HCT116 (cell line): Measurements from ENCODE around the gene RFTN2. TPM values are rescaled to one million over a fixed set of nuclear protein-coding genes. Genes with fewer than 3 reads are reported as not detected.

Experiments used
- ATAC-seq: fragments of 200-7000 bp; cut with Tn5 transposase; 2 replicates; pipeline ENCODE4 v1.9.1; 2020; ENCODE audit warnings: mild to moderate bottlenecking, moderate library complexity
- BruUV-seq: library from RNA; stranded (reverse); fragments of 400-500 nt; replicated peaks from 2 replicates; lab custom pipeline; 2021; lab: Mats Ljungman, UMichigan
- CTCF ChIA-PET: fragments of 300-600 bp; sonication (Branson Sonifier 250); formaldehyde crosslinking; loops from one replicate; lab custom pipeline; 2021; ENCODE audit warnings: antibody characterized with exemption; lab: Charles Lee
- POLR2A ChIA-PET: fragments of 300-600, 350-600 bp; sonication (Branson Sonifier 250); formaldehyde crosslinking; loops from one replicate; lab custom pipeline; 2021; ENCODE audit warnings: antibody characterized with exemption; lab: Charles Lee
- RAD21 ChIA-PET, 2 experiments: fragments of 300-600 bp; sonication (Branson Sonifier 250); formaldehyde crosslinking; loops; one replicate each; lab custom pipeline; 2023; ENCODE audit warnings: low total read pairs in 2 of 2; ENCODE audit not compliant: uncharacterized antibody in 2 of 2, unreplicated experiment in 2 of 2, low non-redundant PET in 1 of 2; lab: Charles Lee
- DNase-seq: peaks from one replicate; pipeline ENCODE4 v3.0.0-alpha.2; 2010; ENCODE audit warnings: low read depth, low spot score
- H2AFZ ChIP-seq: fragments of 200-600 bp; shearing (Covaris generic), sonication (generic); 2 replicates; pipeline ENCODE4 v1.6.1; 2017; ENCODE audit warnings: low read depth, mixed run types, mixed read lengths, antibody characterized with exemption, low read length; ENCODE audit not compliant: poor library complexity, severe bottlenecking
- H3K27ac ChIP-seq: 2 replicates; pipeline ENCODE4 v1.5.1; 2012; ENCODE audit warnings: low read depth, low read length
- H3K27me3 ChIP-seq: fragments of 200-600 bp; sonication (generic); 2 replicates; pipeline ENCODE4 v1.6.1; 2016; ENCODE audit warnings: mixed run types, low read length, mixed read lengths; ENCODE audit not compliant: insufficient read depth
- H3K36me3 ChIP-seq, 2 experiments: fragments of 200-500 bp in 1 of 2; fragments of 200-600 bp in 1 of 2; sonication (Bioruptor generic) in 1 of 2; sonication (generic) in 1 of 2; 2 replicates each; pipeline versions ENCODE4 v1.5.1 to v1.6.1; 2014 to 2016; ENCODE audit warnings: low read length in 2 of 2, inconsistent platforms in 1 of 2, mixed read lengths in 1 of 2, mixed run types in 1 of 2; ENCODE audit not compliant: insufficient read depth in 2 of 2, control insufficient read depth in 1 of 2
- H3K4me1 ChIP-seq, 2 experiments: fragments of 200-600 bp in 1 of 2; sonication (generic) in 1 of 2; 2 replicates each; pipeline versions ENCODE4 v1.5.1 to v1.6.1; 2012 to 2017; ENCODE audit warnings: low read length in 2 of 2, inconsistent platforms in 1 of 2, mild to moderate bottlenecking in 1 of 2, mixed read lengths in 1 of 2, mixed run types in 1 of 2, moderate library complexity in 1 of 2; ENCODE audit not compliant: insufficient read depth in 2 of 2, control insufficient read depth in 1 of 2
- H3K4me2 ChIP-seq: fragments of 200-600 bp; sonication (generic); 2 replicates; pipeline ENCODE4 v1.6.1; 2017; ENCODE audit warnings: mixed run types, low read length, mixed read lengths
- H3K4me3 ChIP-seq, 2 experiments: fragments of 200-600 bp in 1 of 2; sonication (generic) in 1 of 2; replicated peaks in 1 of 2; 2 replicates each; pipeline ENCODE4 v1.5.1; 2011 to 2016; ENCODE audit warnings: low read length in 2 of 2, control low read depth in 1 of 2, low read depth in 1 of 2, mild to moderate bottlenecking in 1 of 2, mixed read lengths in 1 of 2, mixed run types in 1 of 2
- H3K79me2 ChIP-seq: fragments of 200-600 bp; sonication (generic); 2 replicates; pipeline ENCODE4 v1.6.1; 2017; ENCODE audit warnings: mild to moderate bottlenecking, mixed run types, low read length, moderate library complexity, mixed read lengths; ENCODE audit not compliant: insufficient read depth
- H3K9ac ChIP-seq: fragments of 200-600 bp; sonication (generic); 2 replicates; pipeline ENCODE4 v1.6.1; 2016; ENCODE audit warnings: low read length, mixed read lengths
- H3K9me2 ChIP-seq: fragments of 200-600 bp; sonication (generic), shearing (Covaris generic); 2 replicates; pipeline ENCODE4 v1.6.1; 2017; ENCODE audit warnings: mixed run types, mild to moderate bottlenecking, moderate library complexity; ENCODE audit not compliant: insufficient read depth
- H3K9me3 ChIP-seq, 2 experiments: fragments of 200-500 bp in 1 of 2; fragments of 200-600 bp in 1 of 2; sonication (Bioruptor generic) in 1 of 2; sonication (generic) in 1 of 2; 2 replicates each; pipeline ENCODE4 v1.6.1; 2014 to 2017; ENCODE audit warnings: low read length in 2 of 2, mixed read lengths in 2 of 2, inconsistent platforms in 1 of 2, low read depth in 1 of 2, mild to moderate bottlenecking in 1 of 2, mixed run types in 1 of 2, moderate library complexity in 1 of 2; ENCODE audit not compliant: control insufficient read depth in 1 of 2, insufficient read depth in 1 of 2
- H4K20me1 ChIP-seq: fragments of 200-600 bp; sonication (generic), shearing (Covaris generic); 2 replicates; pipeline ENCODE4 v1.6.1; 2017; ENCODE audit warnings: mixed run types, mild to moderate bottlenecking, moderate library complexity; ENCODE audit not compliant: insufficient read depth
- CEBPB ChIP-seq: IDR thresholded peaks from 2 replicates; pipeline ENCODE4 v1.6.1; 2012; ENCODE audit warnings: low read depth
- ELF1 ChIP-seq: IDR thresholded peaks from 2 replicates; pipeline ENCODE4 v1.6.1; 2012; ENCODE audit warnings: low read depth, borderline replicate concordance
- EZH2 ChIP-seq: fragments of 200-600 bp; sonication (generic); IDR thresholded peaks from 2 replicates; pipeline ENCODE4 v1.6.1; 2017; ENCODE audit warnings: antibody characterized with exemption, mixed run types
- EZH2phosphoT487 ChIP-seq: fragments of 200-600 bp; IDR thresholded peaks from 2 replicates; pipeline ENCODE4 v1.6.1; 2018; ENCODE audit warnings: antibody characterized with exemption, borderline replicate concordance
- FOSL1 ChIP-seq: IDR thresholded peaks from 2 replicates; pipeline ENCODE4 v1.6.1; 2012; ENCODE audit warnings: low read depth
- RAD21 ChIP-seq: IDR thresholded peaks from 2 replicates; pipeline ENCODE4 v1.6.1; 2012; ENCODE audit warnings: low read depth, mild to moderate bottlenecking
- SRF ChIP-seq: IDR thresholded peaks from 2 replicates; pipeline ENCODE4 v1.6.1; 2012; ENCODE audit warnings: low read depth
- TCF7L2 ChIP-seq: IDR thresholded peaks from 2 replicates; pipeline ENCODE4 v1.7.0; 2011; ENCODE audit warnings: borderline replicate concordance, inconsistent platforms; ENCODE audit not compliant: insufficient read depth, insufficient read length; ENCODE audit errors: extremely low read depth
- YY1 ChIP-seq: IDR thresholded peaks from 2 replicates; pipeline ENCODE4 v1.6.1; 2011; ENCODE audit warnings: low read length, low read depth, moderate library complexity, mild to moderate bottlenecking; ENCODE audit not compliant: insufficient replicate concordance; ENCODE audit errors: extremely low read depth
- ZFX ChIP-seq: fragments of 450-650 bp; IDR thresholded peaks from 2 replicates; pipeline ENCODE4 v1.6.1; 2017
- ZNF274 ChIP-seq: fragments of 200-500 bp; sonication (Bioruptor generic); IDR thresholded peaks from 2 replicates; pipeline ENCODE4 v1.6.1; 2014; ENCODE audit warnings: mild to moderate bottlenecking, low read depth, low read length, inconsistent platforms
- intact Hi-C: fragments of 100-400 bp; cut with micrococcal nuclease; formaldehyde crosslinking; loops from 2 replicates; pipeline ENCODE4 v1.10.0; 2022
- total RNA-seq: library from RNA; stranded (reverse); gene quantifications from one replicate; pipeline ENCODE4 v1.2.1, GENCODE V29; 2021; ENCODE audit not compliant: unreplicated experiment
- TF ChIP-seq, protein P1 (sequence below): IDR thresholded peaks from 2 replicates; pipeline ENCODE4 v1.6.1; 2012; ENCODE audit warnings: low read depth
- TF ChIP-seq, protein P2 (sequence below): IDR thresholded peaks from 2 replicates; pipeline ENCODE4 v1.6.1; 2011; ENCODE audit warnings: mild to moderate bottlenecking, low read length, moderate library complexity; ENCODE audit not compliant: insufficient replicate concordance; ENCODE audit errors: extremely low read depth
- TF ChIP-seq, protein P3 (sequence below): IDR thresholded peaks from 2 replicates; pipeline ENCODE4 v1.6.1; 2012
- TF ChIP-seq, protein P4 (sequence below), 3 experiments: fragments of 200-600 bp in 1 of 3; sonication (generic) in 1 of 3; IDR thresholded peaks in 2 of 3; conservative IDR thresholded peaks in 1 of 3; 2 replicates each; pipeline ENCODE4 v1.5.1; 2012 to 2017; ENCODE audit warnings: low read depth in 2 of 3, low read length in 2 of 3, antibody characterized with exemption in 1 of 3, borderline replicate concordance in 1 of 3, control low read depth in 1 of 3, mild to moderate bottlenecking in 1 of 3, mixed read lengths in 1 of 3, mixed run types in 1 of 3, moderate library complexity in 1 of 3; ENCODE audit not compliant: insufficient read depth in 1 of 3

RFTN2 gene
- total RNA-seq, 1 experiment from 2014 or later: not detected

DNA sequence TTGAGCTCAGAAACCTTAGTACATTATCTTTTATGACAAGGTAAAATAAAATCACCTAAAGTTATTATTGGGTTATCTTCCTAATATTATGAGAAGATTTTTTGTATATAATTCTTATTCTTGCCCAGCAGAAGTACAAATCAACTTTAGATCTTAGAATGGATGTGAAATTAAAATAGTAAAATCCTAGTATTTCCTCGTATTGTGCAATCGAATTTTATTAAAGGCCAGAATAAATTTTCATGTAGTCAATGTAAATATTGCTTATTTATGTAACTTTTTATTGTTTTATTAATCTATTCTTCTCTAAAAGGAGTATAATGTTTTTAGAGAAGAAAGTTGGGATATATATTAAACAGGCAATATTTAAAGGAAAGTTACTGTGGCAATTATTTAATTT, 42.5 kb upstream of the RFTN2 start:
- H3K4me1 ChIP-seq: no peaks in the 10 kb centered on the region
- TF ChIP-seq, protein P1, sequence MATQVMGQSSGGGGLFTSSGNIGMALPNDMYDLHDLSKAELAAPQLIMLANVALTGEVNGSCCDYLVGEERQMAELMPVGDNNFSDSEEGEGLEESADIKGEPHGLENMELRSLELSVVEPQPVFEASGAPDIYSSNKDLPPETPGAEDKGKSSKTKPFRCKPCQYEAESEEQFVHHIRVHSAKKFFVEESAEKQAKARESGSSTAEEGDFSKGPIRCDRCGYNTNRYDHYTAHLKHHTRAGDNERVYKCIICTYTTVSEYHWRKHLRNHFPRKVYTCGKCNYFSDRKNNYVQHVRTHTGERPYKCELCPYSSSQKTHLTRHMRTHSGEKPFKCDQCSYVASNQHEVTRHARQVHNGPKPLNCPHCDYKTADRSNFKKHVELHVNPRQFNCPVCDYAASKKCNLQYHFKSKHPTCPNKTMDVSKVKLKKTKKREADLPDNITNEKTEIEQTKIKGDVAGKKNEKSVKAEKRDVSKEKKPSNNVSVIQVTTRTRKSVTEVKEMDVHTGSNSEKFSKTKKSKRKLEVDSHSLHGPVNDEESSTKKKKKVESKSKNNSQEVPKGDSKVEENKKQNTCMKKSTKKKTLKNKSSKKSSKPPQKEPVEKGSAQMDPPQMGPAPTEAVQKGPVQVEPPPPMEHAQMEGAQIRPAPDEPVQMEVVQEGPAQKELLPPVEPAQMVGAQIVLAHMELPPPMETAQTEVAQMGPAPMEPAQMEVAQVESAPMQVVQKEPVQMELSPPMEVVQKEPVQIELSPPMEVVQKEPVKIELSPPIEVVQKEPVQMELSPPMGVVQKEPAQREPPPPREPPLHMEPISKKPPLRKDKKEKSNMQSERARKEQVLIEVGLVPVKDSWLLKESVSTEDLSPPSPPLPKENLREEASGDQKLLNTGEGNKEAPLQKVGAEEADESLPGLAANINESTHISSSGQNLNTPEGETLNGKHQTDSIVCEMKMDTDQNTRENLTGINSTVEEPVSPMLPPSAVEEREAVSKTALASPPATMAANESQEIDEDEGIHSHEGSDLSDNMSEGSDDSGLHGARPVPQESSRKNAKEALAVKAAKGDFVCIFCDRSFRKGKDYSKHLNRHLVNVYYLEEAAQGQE: no peak
- no peak for TF ChIP-seq ZFX
- TF ChIP-seq SRF: no peak
- TF ChIP-seq EZH2: no peak
- TF ChIP-seq, protein P2, sequence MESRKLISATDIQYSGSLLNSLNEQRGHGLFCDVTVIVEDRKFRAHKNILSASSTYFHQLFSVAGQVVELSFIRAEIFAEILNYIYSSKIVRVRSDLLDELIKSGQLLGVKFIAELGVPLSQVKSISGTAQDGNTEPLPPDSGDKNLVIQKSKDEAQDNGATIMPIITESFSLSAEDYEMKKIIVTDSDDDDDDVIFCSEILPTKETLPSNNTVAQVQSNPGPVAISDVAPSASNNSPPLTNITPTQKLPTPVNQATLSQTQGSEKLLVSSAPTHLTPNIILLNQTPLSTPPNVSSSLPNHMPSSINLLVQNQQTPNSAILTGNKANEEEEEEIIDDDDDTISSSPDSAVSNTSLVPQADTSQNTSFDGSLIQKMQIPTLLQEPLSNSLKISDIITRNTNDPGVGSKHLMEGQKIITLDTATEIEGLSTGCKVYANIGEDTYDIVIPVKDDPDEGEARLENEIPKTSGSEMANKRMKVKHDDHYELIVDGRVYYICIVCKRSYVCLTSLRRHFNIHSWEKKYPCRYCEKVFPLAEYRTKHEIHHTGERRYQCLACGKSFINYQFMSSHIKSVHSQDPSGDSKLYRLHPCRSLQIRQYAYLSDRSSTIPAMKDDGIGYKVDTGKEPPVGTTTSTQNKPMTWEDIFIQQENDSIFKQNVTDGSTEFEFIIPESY: no peak
- TF ChIP-seq RAD21: no peak
- TF ChIP-seq, protein P3, sequence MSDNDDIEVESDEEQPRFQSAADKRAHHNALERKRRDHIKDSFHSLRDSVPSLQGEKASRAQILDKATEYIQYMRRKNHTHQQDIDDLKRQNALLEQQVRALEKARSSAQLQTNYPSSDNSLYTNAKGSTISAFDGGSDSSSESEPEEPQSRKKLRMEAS: no peak
- TF ChIP-seq YY1: no peak
- TF ChIP-seq CEBPB: no peak
- no peak for TF ChIP-seq FOSL1
- no peak for TF ChIP-seq TCF7L2
- no peak for TF ChIP-seq EZH2phosphoT487
- TF ChIP-seq, protein P4, sequence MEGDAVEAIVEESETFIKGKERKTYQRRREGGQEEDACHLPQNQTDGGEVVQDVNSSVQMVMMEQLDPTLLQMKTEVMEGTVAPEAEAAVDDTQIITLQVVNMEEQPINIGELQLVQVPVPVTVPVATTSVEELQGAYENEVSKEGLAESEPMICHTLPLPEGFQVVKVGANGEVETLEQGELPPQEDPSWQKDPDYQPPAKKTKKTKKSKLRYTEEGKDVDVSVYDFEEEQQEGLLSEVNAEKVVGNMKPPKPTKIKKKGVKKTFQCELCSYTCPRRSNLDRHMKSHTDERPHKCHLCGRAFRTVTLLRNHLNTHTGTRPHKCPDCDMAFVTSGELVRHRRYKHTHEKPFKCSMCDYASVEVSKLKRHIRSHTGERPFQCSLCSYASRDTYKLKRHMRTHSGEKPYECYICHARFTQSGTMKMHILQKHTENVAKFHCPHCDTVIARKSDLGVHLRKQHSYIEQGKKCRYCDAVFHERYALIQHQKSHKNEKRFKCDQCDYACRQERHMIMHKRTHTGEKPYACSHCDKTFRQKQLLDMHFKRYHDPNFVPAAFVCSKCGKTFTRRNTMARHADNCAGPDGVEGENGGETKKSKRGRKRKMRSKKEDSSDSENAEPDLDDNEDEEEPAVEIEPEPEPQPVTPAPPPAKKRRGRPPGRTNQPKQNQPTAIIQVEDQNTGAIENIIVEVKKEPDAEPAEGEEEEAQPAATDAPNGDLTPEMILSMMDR (IDR thresholded peaks at IDR 0.05 in 2 of 3, conservative IDR thresholded peaks at IDR 0.05 in 1 of 3; ENCODE audit: borderline replicate concordance in 1 of 3, insufficient read depth in 1 of 3, low read depth in 2 of 3, low read length in 2 of 3): no peak
- TF ChIP-seq ELF1: no peak
- no peak for TF ChIP-seq ZNF274
- POLR2A ChIA-PET: interaction anchor here (1.0 kb wide), 1 partner anchor 8 kb away, joined by 5 read pairs; no protein-coding TSS in a partner anchor
- H3K27me3 ChIP-seq: no peaks in the 10 kb centered on the region
- no peaks in the 10 kb centered on the region for H3K9me3 ChIP-seq
- H4K20me1 ChIP-seq: no peaks in the 10 kb centered on the region
- H3K36me3 ChIP-seq: no peaks in the 10 kb centered on the region
- no peak overlapping the region for H2AFZ ChIP-seq
- intact Hi-C loops: no loop called here
- no TSS peak for BruUV-seq
- no peak overlapping the region for H3K4me3 ChIP-seq
- H3K79me2 ChIP-seq: no peaks in the 10 kb centered on the region
- no peak overlapping the region for H3K27ac ChIP-seq
- no peaks in the 10 kb centered on the region for H3K9me2 ChIP-seq
- RAD21 ChIA-PET: no interaction called here
- ATAC-seq (no peak), DNase-seq (no peak)
- H3K4me2 ChIP-seq: no peak overlapping the region
- CTCF ChIA-PET: no interaction called here
- H3K9ac ChIP-seq: no peak overlapping the region
